GM19023 (cell line): ENCODE results near the gene ABL2.
"Not testable (repeated sequence)": the region's sequence is repeated elsewhere in the genome, so short reads cannot be mapped to it uniquely, and the experiment has no call there.

Experiments used
- ATAC-seq: cut with Tn5 transposase; IDR thresholded peaks from one replicate; pipeline ENCODE4 v1.9.1; 2021; ENCODE audit warnings: mild to moderate bottlenecking, moderate library complexity; ENCODE audit not compliant: unreplicated experiment

The ABL2 gene

DNA sequence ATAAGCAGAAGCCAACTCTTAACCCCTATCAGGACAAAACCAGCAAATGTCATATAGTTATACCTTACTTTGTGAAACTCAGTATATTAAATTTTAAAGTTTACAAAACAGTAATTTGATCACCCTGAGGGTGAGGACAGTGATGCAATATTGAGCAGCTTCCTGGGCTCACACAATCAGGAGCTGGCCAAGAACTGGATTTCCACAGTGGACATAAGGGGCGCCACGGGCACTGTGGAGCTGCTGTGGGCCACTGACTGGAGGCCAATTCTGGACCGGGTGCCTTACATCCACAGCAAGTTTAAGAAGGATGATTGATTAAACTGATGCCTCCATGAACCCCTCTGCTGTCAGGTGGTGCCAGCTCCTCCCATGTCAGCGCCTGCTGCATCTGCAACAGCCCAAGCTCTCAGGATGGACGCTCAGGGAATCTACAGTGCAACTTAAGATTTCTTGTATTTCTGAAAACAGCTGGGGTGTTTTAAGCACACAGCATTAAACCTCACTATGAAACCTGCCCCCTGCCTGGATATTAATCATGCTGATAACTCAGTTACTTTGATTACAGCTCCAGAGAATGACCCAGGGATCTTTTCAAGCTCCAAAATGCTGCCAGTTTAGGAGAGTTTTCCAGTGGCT is 91.7 kb downstream of the ABL2 start:
- no peak for ATAC-seq

DNA sequence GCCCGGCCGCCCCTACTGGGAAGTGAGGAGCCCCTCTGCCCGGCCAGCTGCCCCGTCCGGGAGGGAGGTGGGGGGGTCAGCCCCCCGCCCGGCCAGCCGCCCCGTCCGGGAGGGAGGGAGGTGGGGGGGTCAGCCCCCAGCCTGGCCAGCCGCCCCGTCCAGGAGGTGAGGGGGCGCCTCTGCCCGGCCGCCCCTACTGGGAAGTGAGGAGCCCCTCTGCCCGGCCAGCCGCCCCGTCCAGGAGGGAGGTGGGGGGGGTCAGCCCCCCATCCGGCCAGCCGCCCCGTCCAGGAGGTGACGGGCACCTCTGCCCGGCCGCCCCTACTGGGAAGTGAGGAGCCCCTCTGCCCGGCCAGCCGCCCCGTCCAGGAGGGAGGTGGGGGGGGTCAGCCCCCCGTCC is 93.8 kb downstream of the ABL2 start:
- ATAC-seq = not testable (repeated sequence)

DNA sequence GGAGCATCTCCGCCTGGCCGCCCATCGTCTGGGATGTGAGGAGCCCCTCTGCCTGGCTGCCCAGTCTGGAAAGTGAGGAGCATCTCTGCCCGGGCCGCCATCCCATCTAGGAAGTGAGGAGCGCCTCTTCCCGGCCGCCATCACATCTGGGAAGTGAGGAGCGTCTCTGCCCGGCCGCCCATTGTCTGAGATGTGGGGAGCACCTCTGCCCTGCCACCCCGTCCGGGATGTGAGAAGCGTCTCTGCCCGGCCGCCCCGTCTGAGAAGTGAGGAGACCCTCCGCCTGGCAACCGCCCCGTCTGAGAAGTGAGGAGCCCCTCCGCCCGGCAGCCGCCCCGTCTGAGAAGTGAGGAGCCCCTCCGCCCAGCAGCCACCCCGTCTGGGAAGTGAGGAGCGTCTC is 94.3 kb downstream of the ABL2 start:
- ATAC-seq = not testable (repeated sequence)

DNA sequence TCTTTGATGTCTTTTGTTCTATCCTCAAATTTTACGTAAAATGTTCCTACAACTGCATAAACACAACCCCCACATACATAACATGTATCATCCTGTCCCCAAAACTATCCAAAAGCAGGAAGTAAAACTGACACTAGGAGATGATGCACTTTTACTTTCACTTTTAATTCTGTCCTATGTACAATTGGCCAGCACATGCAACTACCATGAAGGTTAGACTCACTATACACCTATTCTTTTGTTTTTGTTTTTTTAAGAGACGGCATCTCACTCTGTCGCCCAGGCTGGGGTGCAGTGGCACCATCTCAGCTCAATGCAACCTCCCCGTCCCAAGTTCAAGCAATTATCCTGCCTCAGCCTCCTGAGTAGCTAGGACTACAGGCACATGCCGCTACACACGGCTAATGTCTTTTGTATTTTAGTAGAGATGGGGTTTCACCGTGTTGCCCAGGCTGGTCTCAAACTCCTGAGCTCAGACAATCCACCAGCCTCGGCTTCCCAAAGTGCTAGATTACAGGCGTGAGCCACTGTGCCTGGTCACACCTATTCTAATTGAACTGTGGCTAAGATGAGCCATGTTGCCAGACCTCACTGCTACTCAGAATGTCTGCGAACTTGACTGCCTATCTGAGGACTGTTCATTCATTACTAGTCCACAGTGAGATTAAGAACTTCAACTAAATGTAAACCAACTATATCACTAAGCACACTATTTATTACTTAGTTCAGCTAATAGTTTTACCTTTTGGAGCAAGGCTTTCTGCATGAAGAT is 99.6 kb downstream of the ABL2 start:
- ATAC-seq = peak; percentile 95

DNA sequence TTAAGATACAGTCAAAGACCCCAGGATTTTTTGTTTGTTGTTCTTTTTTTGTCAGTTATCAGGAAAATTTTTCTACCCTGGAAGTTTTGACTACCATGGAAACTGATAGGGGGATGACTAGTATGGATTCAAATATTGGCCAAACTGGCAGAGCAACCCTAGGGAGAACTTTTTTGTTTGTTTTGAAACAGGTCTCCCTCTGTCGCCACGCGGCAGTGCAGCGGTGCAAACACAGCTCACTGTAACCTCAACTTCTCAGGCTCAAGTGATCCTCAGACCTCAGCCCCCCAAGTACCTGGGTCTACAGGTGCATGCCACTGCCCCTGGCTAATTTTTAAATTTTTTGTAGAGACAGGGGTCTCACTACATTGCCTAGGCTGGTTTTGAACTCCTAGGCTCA is 101.0 kb downstream of the ABL2 start:
- no peak for ATAC-seq

DNA sequence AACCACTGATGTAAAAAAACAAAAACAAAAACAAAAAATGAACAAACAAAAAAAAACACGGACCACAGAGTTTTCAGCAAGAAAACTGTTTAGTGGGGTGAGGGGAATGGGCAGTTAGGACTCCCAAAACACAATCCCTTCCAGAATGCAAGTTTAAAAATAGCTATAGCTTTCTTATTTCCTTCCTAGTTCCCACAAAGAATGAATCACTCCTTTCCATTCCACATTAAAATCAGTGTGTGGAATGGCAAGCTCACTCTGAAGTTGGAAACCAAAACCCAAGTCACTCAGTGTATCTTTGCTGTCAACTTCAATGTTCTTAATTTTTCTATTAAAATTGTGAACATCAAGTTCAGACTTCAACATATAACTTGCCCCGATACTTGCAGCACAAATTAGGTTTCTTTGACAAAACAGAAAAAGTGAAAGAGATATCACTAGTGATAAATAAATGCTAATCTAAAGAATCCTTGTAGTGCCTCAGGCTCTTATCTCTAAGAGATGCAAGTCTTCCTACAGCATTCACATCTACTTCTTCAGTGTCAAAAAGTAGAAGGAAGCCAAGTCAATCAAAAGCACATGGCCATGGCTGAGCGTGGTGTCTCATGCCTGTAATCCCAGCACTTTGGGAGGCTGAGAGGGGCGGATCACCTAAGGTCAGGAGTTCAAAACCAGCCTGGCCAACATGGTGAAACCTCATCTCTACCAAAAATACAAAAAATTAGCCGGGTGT is 102.1 kb downstream of the ABL2 start:
- no peak for ATAC-seq

DNA sequence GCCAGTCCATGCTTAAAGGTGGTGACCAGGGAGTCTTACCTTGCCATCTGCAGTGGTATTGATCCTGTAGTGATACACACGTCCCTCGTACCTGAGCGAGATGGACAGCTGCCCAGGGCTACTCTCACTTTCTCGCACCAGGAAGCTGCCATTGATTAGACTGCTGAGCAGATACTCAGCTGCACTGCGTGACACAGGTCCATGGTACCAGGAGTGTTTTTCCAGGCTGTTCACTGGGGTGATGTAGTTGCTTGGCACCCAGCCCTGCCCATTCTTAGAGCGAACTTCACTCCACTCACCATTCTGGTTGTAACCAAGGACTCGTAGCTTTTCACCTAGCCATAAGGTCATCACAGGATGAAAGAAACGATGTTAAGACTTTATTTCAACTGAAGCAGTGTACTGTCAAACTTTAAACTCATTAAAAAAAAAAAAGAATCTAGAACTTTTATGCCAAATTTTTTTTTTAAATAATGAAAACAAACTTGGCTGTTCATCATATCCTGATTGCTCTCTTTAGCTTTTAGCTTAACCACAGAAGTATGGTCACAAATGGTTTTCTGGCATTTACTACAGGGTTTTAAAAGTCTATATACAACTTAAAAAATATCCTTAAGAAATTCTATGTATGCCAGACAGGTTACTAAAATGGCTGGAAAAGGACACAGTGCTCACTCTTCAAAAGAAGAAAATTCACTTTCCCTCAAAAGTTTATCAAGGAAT is 103.0 kb downstream of the ABL2 start:
- no peak for ATAC-seq

DNA sequence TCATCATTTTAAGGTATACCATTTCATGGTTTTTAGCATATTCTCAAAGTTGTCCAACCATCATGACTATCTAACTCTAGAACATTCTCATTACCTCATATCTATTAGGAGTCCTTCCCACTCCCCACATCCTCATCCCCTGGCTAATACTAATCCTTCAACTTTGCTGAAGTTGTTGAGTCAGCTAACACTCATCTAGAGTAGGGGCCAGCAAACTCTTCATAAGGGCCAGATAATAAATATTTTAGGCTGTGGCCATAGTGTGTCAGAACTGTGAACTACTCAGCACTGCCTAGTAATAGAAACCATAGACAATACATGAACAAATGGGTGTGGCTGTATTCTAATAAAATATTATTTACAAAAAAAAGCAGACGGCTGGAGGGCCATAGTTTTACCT is 104.6 kb downstream of the ABL2 start:
- no peak for ATAC-seq

DNA sequence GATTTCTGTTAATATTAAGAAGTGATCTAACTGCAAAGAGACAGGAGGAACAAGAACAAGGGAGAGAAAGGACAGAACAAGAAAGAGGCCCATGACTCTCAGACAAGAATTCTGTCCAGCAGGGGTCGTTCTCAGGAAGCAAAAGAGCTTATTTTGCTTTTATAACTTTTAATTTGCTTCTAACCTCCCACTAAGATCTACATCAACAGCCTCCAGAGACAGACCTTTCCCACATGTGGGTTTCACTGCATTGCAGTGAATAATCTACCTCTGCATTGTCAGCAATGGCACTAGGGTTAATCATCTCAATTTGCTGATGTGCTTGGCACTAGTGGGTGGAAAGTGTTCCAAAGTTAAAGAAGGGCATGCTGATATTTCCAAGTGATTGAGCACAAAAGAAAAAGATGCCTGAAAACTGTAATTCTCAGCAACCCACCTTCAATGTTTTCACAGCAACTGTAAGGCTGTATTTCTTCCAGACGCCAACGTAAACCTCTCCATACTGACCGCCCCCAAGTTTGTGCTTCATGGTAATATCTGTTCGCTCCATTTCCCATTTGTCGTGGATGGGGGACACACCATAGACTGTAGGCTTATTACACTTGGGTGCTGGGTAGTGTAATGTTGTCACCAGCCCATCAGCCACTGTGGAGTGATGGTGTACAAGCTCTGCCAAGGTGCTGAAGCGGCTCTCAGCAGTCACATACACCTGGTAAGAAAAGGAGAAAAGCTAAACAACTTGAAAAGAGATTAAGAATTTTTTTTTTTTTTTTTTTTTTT is 108.1 kb downstream of the ABL2 start:
- ATAC-seq = no peak

DNA sequence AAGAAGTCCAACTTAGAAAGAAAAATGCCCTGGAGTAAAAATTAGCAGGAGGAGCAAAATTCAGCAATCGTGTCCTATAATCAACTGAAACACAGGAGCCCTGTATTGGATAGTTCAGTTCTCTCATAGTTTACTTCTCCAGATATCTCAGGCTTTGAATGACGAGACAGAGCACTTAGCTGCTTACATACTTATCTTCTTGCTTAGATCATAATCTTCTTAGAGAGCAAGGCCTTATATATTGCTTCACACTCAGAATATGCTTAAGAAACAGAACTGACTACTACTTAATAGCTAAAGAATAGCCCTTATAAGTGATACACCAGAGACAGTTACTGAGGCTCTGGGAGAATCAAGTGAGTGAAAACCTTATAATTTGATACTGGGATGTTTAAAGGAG is 108.7 kb downstream of the ABL2 start:
- no peak for ATAC-seq

DNA sequence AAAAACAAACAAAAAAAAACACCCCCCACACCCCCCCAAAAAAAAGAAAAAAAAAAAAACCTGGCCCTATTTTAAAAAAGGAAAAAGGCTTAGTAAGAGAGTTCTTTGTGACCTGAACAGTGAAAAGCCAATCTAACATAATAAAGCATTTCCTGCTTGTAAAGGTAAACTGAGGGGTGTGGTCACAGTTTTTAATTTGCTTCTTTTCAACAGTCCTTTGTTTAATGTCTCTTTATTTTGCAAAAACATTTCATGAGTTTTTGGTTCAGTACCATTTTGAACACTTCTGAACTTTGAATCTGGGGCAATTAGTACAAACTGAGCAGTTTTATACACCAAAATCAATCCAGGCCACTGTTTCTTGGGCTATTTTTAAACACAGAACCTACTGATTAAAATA is 110.0 kb downstream of the ABL2 start:
- no peak for ATAC-seq

DNA sequence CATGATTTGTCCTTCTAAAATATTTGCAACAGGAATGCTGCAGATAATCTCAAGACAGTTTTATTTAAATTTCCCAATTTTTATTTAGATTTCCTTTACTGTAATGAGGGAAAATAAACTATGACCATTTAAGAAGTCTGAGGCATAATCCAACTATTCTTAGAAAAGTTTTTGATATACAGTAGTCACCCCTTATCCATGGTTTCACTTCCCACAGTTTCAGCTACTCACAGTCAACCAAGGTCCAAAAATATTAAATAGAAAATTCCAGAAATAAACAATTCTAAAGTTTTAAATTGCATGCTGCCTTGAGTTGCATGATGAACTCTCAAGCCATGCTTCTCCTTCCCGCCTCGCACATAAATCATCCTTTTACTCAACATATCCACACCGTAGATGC is 114.3 kb downstream of the ABL2 start:
- no peak for ATAC-seq

DNA sequence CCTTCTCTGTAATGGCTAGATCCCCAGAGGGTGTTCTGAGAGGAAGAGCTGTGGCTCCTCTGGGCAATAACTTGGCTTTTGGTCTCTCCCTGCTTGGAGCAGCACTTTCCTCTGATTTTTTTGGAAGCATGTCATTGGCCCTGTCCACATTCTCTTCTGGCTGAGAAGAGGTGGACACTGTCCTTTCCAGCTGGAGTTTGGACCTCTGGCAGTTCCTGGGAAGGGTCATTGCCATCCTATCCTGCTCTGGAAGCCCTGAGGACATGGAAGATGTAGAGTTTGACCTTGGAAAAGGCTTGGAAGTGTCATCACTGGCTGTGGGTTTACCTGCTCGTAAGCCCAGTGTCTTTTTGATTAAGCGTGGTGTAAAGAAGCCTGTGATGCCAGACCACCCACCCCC is 120.8 kb downstream of the ABL2 start:
- no peak for ATAC-seq

DNA sequence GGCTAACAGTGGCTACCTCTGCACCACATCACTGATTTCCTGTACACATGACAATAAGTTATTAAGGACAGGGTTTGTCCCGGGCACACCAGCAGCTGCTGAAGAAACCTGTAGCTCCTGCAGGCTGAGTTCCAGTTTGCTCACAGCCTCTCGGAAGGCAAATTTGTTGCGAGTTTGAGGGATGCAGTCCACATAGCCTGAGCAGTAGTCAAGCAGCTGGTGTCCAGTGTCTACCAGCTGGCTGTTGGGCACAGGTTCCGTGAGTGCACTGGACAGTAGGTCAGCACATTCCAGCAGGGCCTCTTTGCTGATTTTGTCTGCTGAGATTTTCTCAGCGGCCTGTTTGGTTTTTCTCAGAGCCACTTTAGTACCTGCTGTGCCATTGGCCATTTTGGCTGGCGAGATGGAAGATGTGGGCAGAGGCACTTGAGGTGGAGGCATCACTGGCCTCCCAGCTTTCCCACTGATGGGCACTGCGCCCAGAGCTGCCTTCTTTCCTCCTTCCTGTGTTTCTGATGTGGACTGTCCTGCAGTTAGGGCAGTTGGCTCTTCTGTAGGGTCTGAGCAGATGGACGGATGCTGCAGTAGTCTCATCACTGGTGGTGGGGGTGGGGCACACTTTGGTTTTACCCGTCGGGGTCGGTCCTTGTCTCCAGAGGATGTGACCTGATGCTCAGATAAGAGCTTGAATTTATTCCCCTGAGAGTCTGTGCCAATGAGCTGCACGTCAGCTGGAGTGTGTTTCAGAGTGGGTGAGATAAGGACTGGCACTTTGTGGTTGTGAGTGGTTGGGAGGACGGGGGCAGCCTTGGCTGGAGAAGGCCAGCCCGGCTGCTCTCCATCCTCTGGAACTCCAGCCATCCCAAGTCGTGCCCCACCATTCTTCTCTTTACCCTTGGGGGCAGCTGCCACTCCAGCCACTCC is 121.5 kb downstream of the ABL2 start:
- ATAC-seq = no peak

DNA sequence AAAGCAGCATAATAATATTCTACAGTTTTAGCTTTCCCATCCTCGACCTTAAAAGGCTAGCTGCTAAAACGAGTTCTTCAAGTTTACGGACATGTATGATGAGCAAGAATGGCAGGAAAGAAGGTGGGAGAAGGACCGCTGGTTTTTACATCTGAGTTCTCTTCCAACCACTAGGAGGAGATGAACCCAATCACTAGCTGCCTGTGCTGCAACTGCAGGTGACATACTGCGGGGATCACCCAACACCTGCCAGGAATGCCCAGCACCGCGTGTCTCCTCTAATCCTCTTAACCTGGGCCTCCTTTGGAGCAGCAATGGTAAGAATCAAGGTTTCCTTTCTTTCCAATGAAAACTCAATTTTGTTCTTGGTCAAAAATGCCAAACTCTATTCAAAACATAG is 124.1 kb downstream of the ABL2 start:
- no peak for ATAC-seq

DNA sequence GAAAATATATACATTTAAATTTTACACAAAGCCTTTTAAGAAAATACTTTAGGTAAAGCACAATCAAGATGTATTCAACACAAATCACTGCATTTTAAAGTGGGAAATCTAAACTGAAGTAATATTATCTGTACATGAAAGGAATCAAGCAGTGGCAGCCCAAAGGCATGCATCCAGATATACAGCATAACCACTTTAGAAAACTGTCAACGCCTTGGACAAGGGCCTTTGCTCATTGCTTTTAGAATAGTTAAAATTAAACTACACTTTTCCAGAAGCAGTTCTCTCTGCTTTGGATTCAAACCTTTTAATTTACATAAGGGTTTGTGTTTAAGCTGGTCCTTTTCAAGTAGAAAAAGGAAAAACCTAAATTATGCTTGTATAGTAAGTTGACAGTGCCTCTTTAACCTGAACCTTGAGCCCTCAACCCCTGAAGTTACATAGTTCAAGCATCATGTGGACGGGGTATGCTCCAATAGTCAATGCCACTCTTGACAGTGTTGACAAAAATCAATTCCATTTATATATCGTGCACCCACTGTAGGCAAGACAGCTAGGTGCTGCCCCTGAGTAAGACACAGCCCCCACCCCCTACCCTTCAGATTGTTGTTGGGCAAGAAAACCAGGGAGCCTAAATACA is 124.7 kb downstream of the ABL2 start:
- no peak for ATAC-seq

DNA sequence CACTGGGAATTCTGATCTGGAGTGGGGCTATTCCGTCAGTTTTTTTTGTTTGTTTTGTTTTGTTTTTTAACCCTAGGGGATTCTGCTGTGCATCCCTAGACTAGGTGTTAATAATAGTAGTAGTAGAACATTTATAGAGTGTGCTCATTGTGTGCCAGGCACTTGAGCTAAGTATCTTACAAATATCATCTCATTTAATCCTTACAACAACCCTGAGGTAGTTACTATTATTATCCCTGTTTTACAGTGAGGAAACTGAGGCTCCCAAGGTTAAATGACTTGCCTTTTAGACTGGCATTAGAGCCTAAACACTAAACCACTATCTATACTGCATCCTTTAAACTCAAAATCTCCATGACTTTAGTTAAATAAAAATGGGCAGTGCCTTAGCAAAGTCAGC is 125.5 kb downstream of the ABL2 start:
- no peak for ATAC-seq

DNA sequence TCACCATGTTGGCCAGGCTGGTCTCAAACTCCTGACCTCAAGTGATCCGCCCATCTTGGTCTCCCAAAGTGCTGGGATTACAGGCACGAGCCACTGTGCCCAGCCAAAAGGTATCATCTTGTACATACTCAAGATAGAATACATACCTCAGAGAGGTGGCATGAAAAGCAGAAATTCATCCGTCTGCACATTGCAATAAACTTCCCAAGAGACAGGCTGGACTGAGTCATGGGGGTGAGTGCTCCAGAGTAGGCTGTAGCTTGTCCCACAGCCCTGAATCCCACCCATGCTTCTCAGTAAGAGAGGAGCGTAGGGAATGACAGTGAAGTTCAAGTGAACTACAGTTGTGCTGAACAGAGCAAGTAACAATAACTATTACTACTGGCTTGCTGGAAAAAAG is 127.9 kb downstream of the ABL2 start:
- no peak for ATAC-seq

DNA sequence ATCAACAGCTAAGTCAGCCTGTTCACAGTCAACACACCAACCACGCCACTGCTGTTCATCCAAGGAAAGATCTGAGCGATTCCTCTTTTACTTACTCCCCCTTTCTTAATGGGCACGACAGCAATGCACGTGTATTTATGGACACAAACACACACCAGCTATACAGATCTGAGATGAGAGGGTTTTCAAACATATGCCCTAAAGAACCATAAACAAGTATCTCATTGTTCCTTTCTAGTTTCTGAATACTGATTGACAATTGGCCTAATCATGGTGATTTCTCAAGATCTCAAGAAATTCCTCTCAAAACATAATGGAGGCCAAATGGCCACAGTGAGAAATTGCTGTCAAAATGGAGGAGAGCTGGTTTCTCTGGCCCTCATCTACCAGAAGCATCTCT is 129.6 kb downstream of the ABL2 start:
- ATAC-seq = no peak
